Bronchial epithelial cell (primary cell): Measurements from ENCODE around the gene BIN2. TPM values are rescaled to one million over a fixed set of nuclear protein-coding genes. Genes with fewer than 3 reads are reported as not detected.
"Not testable (repeated sequence)": the region's sequence is repeated elsewhere in the genome, so short reads cannot be mapped to it uniquely, and the experiment has no call there.

Source experiments
- DNase-seq: peaks from one replicate; pipeline ENCODE4 v3.0.0-alpha.2; 2010; ENCODE audit warnings: low read depth
- FAIRE-seq: peaks from 2 replicates; lab custom pipeline; 2011; peaks lifted over from hg19 to GRCh38; lab: Jason Lieb, UNC
- H3K27me3 ChIP-seq: 2 replicates; pipeline ENCODE4 v1.5.1; 2011; ENCODE audit warnings: low read length; ENCODE audit not compliant: control insufficient read depth, insufficient read depth
- H3K36me3 ChIP-seq: 2 replicates; pipeline ENCODE4 v1.5.1; 2011; ENCODE audit warnings: low read length; ENCODE audit not compliant: control insufficient read depth, insufficient read depth
- H3K4me3 ChIP-seq: 2 replicates; pipeline ENCODE4 v1.5.1; 2011; ENCODE audit warnings: mild to moderate bottlenecking, low read depth, low read length, control low read depth
- total RNA-seq: library from RNA; depleted of rRNA; stranded (reverse); fragments of >200 nt; gene quantifications from 2 replicates; pipeline ENCODE4 v1.2.1, GENCODE V29; 2014
- TF ChIP-seq, protein P1 (sequence below): IDR thresholded peaks from 2 replicates; pipeline ENCODE4 v1.5.1; 2011; ENCODE audit warnings: mild to moderate bottlenecking, moderate library complexity, low read length, control low read depth, inconsistent platforms; ENCODE audit not compliant: insufficient read depth, severe bottlenecking

Gene BIN2
- total RNA-seq, 1 donor from 2014 or later = not detected

GRCh38 chr12:51285843-51286242 is 38.1 kb downstream of the BIN2 start:
- TF ChIP-seq, protein P1, sequence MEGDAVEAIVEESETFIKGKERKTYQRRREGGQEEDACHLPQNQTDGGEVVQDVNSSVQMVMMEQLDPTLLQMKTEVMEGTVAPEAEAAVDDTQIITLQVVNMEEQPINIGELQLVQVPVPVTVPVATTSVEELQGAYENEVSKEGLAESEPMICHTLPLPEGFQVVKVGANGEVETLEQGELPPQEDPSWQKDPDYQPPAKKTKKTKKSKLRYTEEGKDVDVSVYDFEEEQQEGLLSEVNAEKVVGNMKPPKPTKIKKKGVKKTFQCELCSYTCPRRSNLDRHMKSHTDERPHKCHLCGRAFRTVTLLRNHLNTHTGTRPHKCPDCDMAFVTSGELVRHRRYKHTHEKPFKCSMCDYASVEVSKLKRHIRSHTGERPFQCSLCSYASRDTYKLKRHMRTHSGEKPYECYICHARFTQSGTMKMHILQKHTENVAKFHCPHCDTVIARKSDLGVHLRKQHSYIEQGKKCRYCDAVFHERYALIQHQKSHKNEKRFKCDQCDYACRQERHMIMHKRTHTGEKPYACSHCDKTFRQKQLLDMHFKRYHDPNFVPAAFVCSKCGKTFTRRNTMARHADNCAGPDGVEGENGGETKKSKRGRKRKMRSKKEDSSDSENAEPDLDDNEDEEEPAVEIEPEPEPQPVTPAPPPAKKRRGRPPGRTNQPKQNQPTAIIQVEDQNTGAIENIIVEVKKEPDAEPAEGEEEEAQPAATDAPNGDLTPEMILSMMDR = no peak
- no peaks in the 10 kb centered on the region for H3K27me3 ChIP-seq
- FAIRE-seq (no peak), DNase-seq (no peak)
- H3K36me3 ChIP-seq = no peaks in the 10 kb centered on the region
- no peak overlapping the region for H3K4me3 ChIP-seq

- Histone ChIP-seq H3K36me3 (no peaks in the 10 kb centered on the region), H3K27me3 (no peaks in the 10 kb centered on the region), H3K4me3 (no peak overlapping the region)
- FAIRE-seq = no peak
- TF ChIP-seq, protein P1 = no peak
- peak; percentile 94 for DNase-seq
Observed at GRCh38 chr12:51281202-51281924, 42.6 kb downstream of the BIN2 start.

DNA sequence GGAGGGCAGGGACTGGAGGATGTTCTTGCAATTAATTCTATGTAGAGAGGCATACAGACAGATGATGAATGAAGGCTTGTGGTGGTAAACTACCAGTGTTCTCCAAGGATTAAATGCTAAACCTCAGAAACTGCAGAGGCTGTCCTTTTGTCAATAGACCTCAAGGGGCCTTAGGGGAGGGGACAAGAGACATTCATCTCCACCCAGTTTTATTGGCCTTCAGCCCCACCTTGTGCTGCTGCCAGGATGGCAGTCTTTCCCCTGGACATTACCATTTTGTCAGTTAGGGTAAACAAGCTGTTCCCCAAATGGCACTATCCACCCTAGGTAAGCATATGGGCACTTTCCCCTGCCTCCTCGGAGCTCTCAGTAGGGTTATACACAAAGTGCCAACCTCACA is 48.9 kb downstream of the BIN2 start:
- TF ChIP-seq, protein P1 = no peak
- Histone ChIP-seq H3K27me3 (no peaks in the 10 kb centered on the region), H3K4me3 (no peak overlapping the region), H3K36me3 (no peaks in the 10 kb centered on the region)
- DNase-seq (no peak), FAIRE-seq (no peak)

DNA sequence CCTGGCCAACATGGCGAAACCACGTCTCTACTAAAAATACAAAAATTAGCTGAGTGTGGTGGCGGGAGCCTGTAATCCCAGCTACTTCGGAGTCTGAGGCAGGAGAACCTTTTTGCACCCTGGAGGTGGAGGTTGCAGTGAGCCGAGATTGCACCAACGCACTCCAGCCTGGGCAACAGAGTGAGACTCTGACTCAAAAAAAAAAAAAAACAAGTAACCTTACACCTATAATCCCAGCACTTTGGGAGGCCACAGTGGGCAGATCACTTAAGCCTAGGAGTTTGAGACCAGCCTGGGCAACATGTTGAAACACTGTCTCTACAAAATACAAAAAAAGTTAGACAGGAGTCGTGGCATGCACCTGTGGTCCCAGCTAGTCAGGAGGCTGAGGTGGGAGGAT is 51.2 kb downstream of the BIN2 start:
- H3K27me3 ChIP-seq, DNase-seq, H3K36me3 ChIP-seq, H3K4me3 ChIP-seq, FAIRE-seq: not testable (repeated sequence)

DNA sequence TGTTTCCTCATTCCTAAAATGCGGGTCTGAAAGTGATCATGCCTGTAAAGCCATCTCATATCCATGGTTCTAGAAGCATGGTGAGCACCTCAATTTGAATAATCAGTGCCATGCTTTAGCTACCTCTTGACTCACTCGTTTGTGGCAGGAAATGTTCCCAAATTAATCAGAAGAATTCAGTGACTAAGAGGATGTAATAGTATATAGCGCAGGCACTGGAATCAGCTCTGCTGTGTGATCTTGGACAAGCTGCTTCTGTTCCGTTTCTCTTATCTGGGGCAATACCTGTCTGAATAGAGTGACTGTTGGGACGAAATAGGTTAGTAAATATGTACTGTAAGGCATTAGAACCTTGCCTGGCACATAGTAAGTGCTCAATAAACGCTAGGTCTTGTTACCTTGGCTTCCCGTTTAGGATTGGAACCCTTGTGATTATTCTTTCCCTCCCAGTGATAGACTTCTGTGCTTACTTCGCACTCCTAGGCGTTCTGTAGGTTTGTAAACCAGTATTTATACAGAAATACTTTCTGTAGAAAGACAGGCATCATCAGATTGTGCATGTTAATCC is 52.9 kb downstream of the BIN2 start:
- Histone ChIP-seq H3K36me3 (no peaks in the 10 kb centered on the region), H3K4me3 (peak overlapping the region; percentile 72), H3K27me3 (no peaks in the 10 kb centered on the region)
- TF ChIP-seq, protein P1 = no peak
- FAIRE-seq (no peak), DNase-seq (peak; percentile 93)

- H3K27me3 ChIP-seq = no peaks in the 10 kb centered on the region
- TF ChIP-seq, protein P1 = peak; percentile 5
- peak; percentile 31 for DNase-seq
- peak within 1 kb of the TSS; percentile 72 for H3K4me3 ChIP-seq
- no peak for FAIRE-seq
- no peaks in the 10 kb centered on the region for H3K36me3 ChIP-seq
Observed at GRCh38 chr12:51270067-51270950, 53.7 kb downstream of the BIN2 start, which contains the start of gene SMAGP. Gene SMAGP, minus strand, starts transcription at chr12:51270415. Its CDS starts 1,137 bp downstream, at chr12:51269278.
